Measurements from ENCODE around the gene SLC22A17. TPM values are rescaled to one million over a fixed set of nuclear protein-coding genes. Genes with fewer than 3 reads are reported as not detected.
A peak's percentile ranks its signal among the peaks of the same experiment; 100 is the strongest.

The SLC22A17 gene
- total RNA-seq, 1 experiment from 2014 or later: 42.3 TPM

GRCh38 chr14:23355871-23356435 is 3.3 kb upstream of the SLC22A17 start (continued):
- no peak for TF ChIP-seq ZNF281 (CRISPR knock-in tag; IDR thresholded peaks at IDR 0.05)

- CTCF ChIA-PET: interaction anchor here (1.0 to 5.4 kb wide), 4 partner anchors 9 to 234 kb away, joined by 3 to 73 read pairs (median 14); partner anchors contain the start of gene EFS
- no peak overlapping the region for H3K27ac Mint-ChIP-seq
- peaks cover 38% of the 10 kb centered on the region for H3K27me3 Mint-ChIP-seq (ENCODE audit: low read depth)
- ATAC-seq: no peak
- no peak for DNase-seq (ENCODE audit: low spot score)
- POLR2A ChIA-PET: interaction anchor here (0.6 to 0.9 kb wide), 3 partner anchors 11 to 34 kb away, joined by 3 to 6 read pairs (median 4); partner anchors contain the start of gene PABPN1
- no peak overlapping the region for H3K4me3 Mint-ChIP-seq
- H3K4me1 Mint-ChIP-seq: peaks cover 11% of the 10 kb centered on the region
- H3K36me3 Mint-ChIP-seq: peaks cover 19% of the 10 kb centered on the region
- TF ChIP-seq ZSCAN18 (CRISPR knock-in tag; IDR thresholded peaks at IDR 0.05) (no peak), SP1 (CRISPR knock-in tag; conservative IDR thresholded peaks at IDR 0.05) (no peak), PREB (CRISPR knock-in tag; IDR thresholded peaks at IDR 0.05; ENCODE audit: borderline replicate concordance) (no peak), ZNF121 (CRISPR knock-in tag; IDR thresholded peaks at IDR 0.05) (0 out of 2 replicates have a peak, but pooled peaks have one; percentile 30)
- H3K9me3 Mint-ChIP-seq: no peaks in the 10 kb centered on the region
Observed at GRCh38 chr14:23354990-23355389, 2.3 kb upstream of the SLC22A17 start.

GRCh38 chr14:23353433-23353780 is 720 bp upstream of the SLC22A17 start:
- CTCF ChIA-PET: interaction anchor here (1.1 to 5.4 kb wide), 17 partner anchors 8 to 285 kb away, joined by 3 to 73 read pairs (median 5); partner anchors contain the start of genes ACIN1, BCL2L2, C14orf119 and CMTM5
- POLR2A ChIA-PET: interaction anchor here (1.7 to 3.1 kb wide), 4 partner anchors 10 to 31 kb away, joined by 5 to 17 read pairs (median 10); partner anchors contain the start of gene PABPN1
- no peak for DNase-seq (ENCODE audit: low spot score)
- H3K36me3 Mint-ChIP-seq: peaks cover 16% of the 10 kb centered on the region
- no peak for ATAC-seq
- no peak overlapping the region; the same call in 1 of the 2 replicates for H3K27ac Mint-ChIP-seq
- no peaks in the 10 kb centered on the region for H3K9me3 Mint-ChIP-seq
- H3K27me3 Mint-ChIP-seq (ENCODE audit: low read depth): peaks cover 43% of the 10 kb centered on the region
- H3K4me3 Mint-ChIP-seq: peak overlapping the region; percentile 63
- no peak for TF ChIP-seq IRF2 (CRISPR knock-in tag; IDR thresholded peaks at IDR 0.05; ENCODE audit: borderline replicate concordance, low read depth)
- TF ChIP-seq CBFB (CRISPR knock-in tag; IDR thresholded peaks at IDR 0.05; ENCODE audit: low read depth): no peak
- no peak for TF ChIP-seq OVOL2 (CRISPR knock-in tag; IDR thresholded peaks at IDR 0.05; ENCODE audit: borderline replicate concordance)
- no peak for TF ChIP-seq RORB (CRISPR knock-in tag; IDR thresholded peaks at IDR 0.05)
- no peak for TF ChIP-seq GTF2I (CRISPR knock-in tag; conservative IDR thresholded peaks at IDR 0.05)
- no peak for TF ChIP-seq NFATC4 (CRISPR knock-in tag; IDR thresholded peaks at IDR 0.05)
- TF ChIP-seq ZNF263 (CRISPR knock-in tag; IDR thresholded peaks at IDR 0.05; ENCODE audit: low read depth): no peak
- no peak for TF ChIP-seq CREM (CRISPR knock-in tag; IDR thresholded peaks at IDR 0.05)
- no peak for TF ChIP-seq JAZF1 (CRISPR knock-in tag; IDR thresholded peaks at IDR 0.05)
- TF ChIP-seq NFYB (CRISPR knock-in tag; conservative IDR thresholded peaks at IDR 0.05; ENCODE audit: low read depth): no peak
- TF ChIP-seq ZNF425 (CRISPR knock-in tag; conservative IDR thresholded peaks at IDR 0.05): no peak
- TF ChIP-seq ATF1 (CRISPR knock-in tag; IDR thresholded peaks at IDR 0.05): no peak
- TF ChIP-seq E2F5 (CRISPR knock-in tag; IDR thresholded peaks at IDR 0.05): no peak
- TF ChIP-seq ZNF396 (CRISPR knock-in tag; IDR thresholded peaks at IDR 0.05; ENCODE audit: borderline replicate concordance): no peak
- no peak for TF ChIP-seq RELA (CRISPR knock-in tag; IDR thresholded peaks at IDR 0.05; ENCODE audit: borderline replicate concordance)
- TF ChIP-seq ZNF121 (CRISPR knock-in tag; IDR thresholded peaks at IDR 0.05): no peak
- no peak for TF ChIP-seq EMX1 (CRISPR knock-in tag; IDR thresholded peaks at IDR 0.05)
- TF ChIP-seq NFE2L1 (CRISPR knock-in tag; IDR thresholded peaks at IDR 0.05): no peak
- TF ChIP-seq JUN (CRISPR knock-in tag; IDR thresholded peaks at IDR 0.05): no peak
- no peak for TF ChIP-seq SP1 (CRISPR knock-in tag; conservative IDR thresholded peaks at IDR 0.05)
- peaks cover 11% of the 10 kb centered on the region for H3K4me1 Mint-ChIP-seq
